ENCODE results near the gene CARHSP1.

DNA sequence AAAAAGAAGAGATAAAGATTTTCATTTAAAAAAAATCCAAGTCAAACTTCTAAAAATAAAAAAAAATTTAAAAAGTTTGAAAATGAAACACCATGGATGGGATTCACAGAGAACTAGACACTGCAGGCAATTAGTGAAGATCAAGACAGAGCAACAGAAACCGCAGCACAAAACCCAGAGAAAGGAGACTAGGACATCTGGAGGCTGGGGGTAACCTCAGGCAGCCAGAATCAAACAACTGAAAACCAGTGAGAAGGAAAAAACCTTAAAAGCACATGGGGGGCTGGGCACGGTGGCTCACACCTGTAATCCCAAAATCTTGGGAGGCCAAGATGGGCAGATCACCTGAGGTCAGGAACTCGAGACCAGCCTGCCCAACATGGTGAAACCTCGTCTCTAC, 44.0 kb upstream of the CARHSP1 start:
- TF ChIP-seq, protein P1, sequence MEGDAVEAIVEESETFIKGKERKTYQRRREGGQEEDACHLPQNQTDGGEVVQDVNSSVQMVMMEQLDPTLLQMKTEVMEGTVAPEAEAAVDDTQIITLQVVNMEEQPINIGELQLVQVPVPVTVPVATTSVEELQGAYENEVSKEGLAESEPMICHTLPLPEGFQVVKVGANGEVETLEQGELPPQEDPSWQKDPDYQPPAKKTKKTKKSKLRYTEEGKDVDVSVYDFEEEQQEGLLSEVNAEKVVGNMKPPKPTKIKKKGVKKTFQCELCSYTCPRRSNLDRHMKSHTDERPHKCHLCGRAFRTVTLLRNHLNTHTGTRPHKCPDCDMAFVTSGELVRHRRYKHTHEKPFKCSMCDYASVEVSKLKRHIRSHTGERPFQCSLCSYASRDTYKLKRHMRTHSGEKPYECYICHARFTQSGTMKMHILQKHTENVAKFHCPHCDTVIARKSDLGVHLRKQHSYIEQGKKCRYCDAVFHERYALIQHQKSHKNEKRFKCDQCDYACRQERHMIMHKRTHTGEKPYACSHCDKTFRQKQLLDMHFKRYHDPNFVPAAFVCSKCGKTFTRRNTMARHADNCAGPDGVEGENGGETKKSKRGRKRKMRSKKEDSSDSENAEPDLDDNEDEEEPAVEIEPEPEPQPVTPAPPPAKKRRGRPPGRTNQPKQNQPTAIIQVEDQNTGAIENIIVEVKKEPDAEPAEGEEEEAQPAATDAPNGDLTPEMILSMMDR (IDR thresholded peaks at IDR 0.05 in 4 of 5, conservative IDR thresholded peaks at IDR 0.05 in 1 of 5), result no peak
- no peak for TF ChIP-seq POLR2A (IDR thresholded peaks at IDR 0.05)
